MM.1S (cell line): ENCODE measurements around the gene TLK1.

Source experiments
- DNase-seq: peaks from one replicate; pipeline ENCODE4 v3.0.0-alpha.2; 2015
- H2AFZ ChIP-seq: fragments of 300-600 bp; sonication (generic); 2 replicates; pipeline ENCODE4 v1.6.0; 2016; ENCODE audit warnings: antibody characterized with exemption, low read length
- H3F3A ChIP-seq: fragments of 300-600 bp; sonication (generic); 2 replicates; pipeline ENCODE4 v1.6.1; 2016; ENCODE audit warnings: mild to moderate bottlenecking, antibody characterized with exemption, low read length, moderate library complexity, mixed read lengths; ENCODE audit not compliant: insufficient read depth
- H3K27ac ChIP-seq: fragments of 300-600 bp; sonication (generic); 2 replicates; pipeline ENCODE4 v1.5.1; 2016; ENCODE audit warnings: mild to moderate bottlenecking, low read length
- H3K27me3 ChIP-seq: fragments of 300-600 bp; sonication (generic); replicated peaks from 2 replicates; pipeline ENCODE4 v1.6.0; 2016; ENCODE audit warnings: low read length; ENCODE audit not compliant: insufficient read depth
- H3K36me3 ChIP-seq: fragments of 300-600 bp; sonication (generic); replicated peaks from 2 replicates; pipeline ENCODE4 v1.6.1; 2016; ENCODE audit warnings: mild to moderate bottlenecking, low read length, mixed read lengths; ENCODE audit not compliant: insufficient read depth
- H3K4me1 ChIP-seq: fragments of 300-600 bp; sonication (generic); 2 replicates; pipeline ENCODE4 v1.6.1; 2016; ENCODE audit warnings: low read length, mixed read lengths
- H3K4me2 ChIP-seq: fragments of 300-600 bp; sonication (generic); 2 replicates; pipeline ENCODE4 v1.6.0; 2016; ENCODE audit warnings: low read depth, low read length
- H3K4me3 ChIP-seq: fragments of 300-600 bp; sonication (generic); 2 replicates; pipeline ENCODE4 v1.5.1; 2016; ENCODE audit warnings: low read length, mixed read lengths
- H3K79me2 ChIP-seq: fragments of 300-600 bp; sonication (generic); 2 replicates; pipeline ENCODE4 v1.6.1; 2016; ENCODE audit warnings: mixed run types, low read length, mixed read lengths
- H3K9ac ChIP-seq: fragments of 300-600 bp; sonication (generic); 2 replicates; pipeline ENCODE4 v1.6.1; 2016; ENCODE audit warnings: low read length, mixed read lengths
- H3K9me2 ChIP-seq: fragments of 300-600 bp; sonication (generic); replicated peaks from 2 replicates; pipeline ENCODE4 v1.6.1; 2016; ENCODE audit warnings: mild to moderate bottlenecking, low read length, mixed read lengths; ENCODE audit not compliant: insufficient read depth
- H3K9me3 ChIP-seq: fragments of 300-600 bp; sonication (generic); replicated peaks from 2 replicates; pipeline ENCODE4 v1.6.1; 2016; ENCODE audit warnings: mild to moderate bottlenecking, low read length, mixed read lengths; ENCODE audit not compliant: insufficient read depth
- H4K20me1 ChIP-seq: fragments of 300-600 bp; sonication (generic); 2 replicates; pipeline ENCODE4 v1.6.1; 2016; ENCODE audit warnings: mild to moderate bottlenecking, low read length, moderate library complexity, mixed read lengths; ENCODE audit not compliant: insufficient read depth
- CTCF ChIP-seq: fragments of 300-600 bp; sonication (generic); IDR thresholded peaks from 2 replicates; pipeline ENCODE4 v1.5.1; 2016; ENCODE audit warnings: antibody characterized with exemption, low read length, mixed read lengths
- EZH2 ChIP-seq: fragments of 300-600 bp; sonication (generic); optimal IDR thresholded peaks from 2 replicates; pipeline ENCODE3; 2017; ENCODE audit warnings: low read depth, mild to moderate bottlenecking, antibody characterized with exemption, low read length, mixed read lengths
- EZH2phosphoT487 ChIP-seq: fragments of 300-600 bp; sonication (generic); IDR thresholded peaks from 2 replicates; pipeline ENCODE4 v1.6.1; 2018; ENCODE audit warnings: antibody characterized with exemption, low read length

TLK1 gene

GRCh38 chr2:170974304-170974993 lies 186.2 kb downstream of the TLK1 start:
- TF ChIP-seq CTCF (no peak), EZH2 (no peak), EZH2phosphoT487 (no peak)
- no peak overlapping the region; the same call in 1 of the 2 replicates for H3K9ac ChIP-seq
- H3F3A ChIP-seq, result peaks cover 6% of the 10 kb centered on the region; the same call in 1 of the 2 replicates
- H3K36me3 ChIP-seq, result no peaks in the 10 kb centered on the region
- H3K27ac ChIP-seq, result no peak overlapping the region
- H3K4me2 ChIP-seq, result peak overlapping the region; percentile 100
- H3K9me3 ChIP-seq, result no peaks in the 10 kb centered on the region
- H3K4me1 ChIP-seq, result no peaks in the 10 kb centered on the region
- no peaks in the 10 kb centered on the region for H3K27me3 ChIP-seq
- H2AFZ ChIP-seq, result peak overlapping the region; percentile 96
- peak; percentile 3 for DNase-seq
- H3K9me2 ChIP-seq, result no peaks in the 10 kb centered on the region
- no peaks in the 10 kb centered on the region for H4K20me1 ChIP-seq
- H3K79me2 ChIP-seq, result no peaks in the 10 kb centered on the region
- peak overlapping the region; percentile 84; the same call in 1 of the 2 replicates for H3K4me3 ChIP-seq

- Histone ChIP-seq H3K9me3 (no peaks in the 10 kb centered on the region), H2AFZ (peak overlapping the region; percentile 96), H3K4me1 (no peaks in the 10 kb centered on the region), H3F3A (peaks cover 6% of the 10 kb centered on the region; the same call in 1 of the 2 replicates), H3K79me2 (no peaks in the 10 kb centered on the region), H3K36me3 (no peaks in the 10 kb centered on the region), H4K20me1 (no peaks in the 10 kb centered on the region), H3K27ac (no peak overlapping the region), H3K27me3 (no peaks in the 10 kb centered on the region), H3K9ac (peak overlapping the region; percentile 65; the same call in 1 of the 2 replicates), H3K4me2 (peak overlapping the region; percentile 100), H3K4me3 (peak overlapping the region; percentile 84), H3K9me2 (no peaks in the 10 kb centered on the region)
- peak; percentile 75 for DNase-seq
- TF ChIP-seq CTCF (peak; percentile 70), EZH2phosphoT487 (no peak)
These were observed 187.0 kb downstream of the TLK1 start for GRCh38 chr2:170973492-170974303.

- H3K4me2 ChIP-seq, result peak overlapping the region; percentile 100
- no peaks in the 10 kb centered on the region for H3K9me2 ChIP-seq
- TF ChIP-seq EZH2 (no peak), CTCF (no peak), EZH2phosphoT487 (no peak)
- no peaks in the 10 kb centered on the region for H3K36me3 ChIP-seq
- peak overlapping the region; percentile 47; the same call in 1 of the 2 replicates for H3K9ac ChIP-seq
- no peaks in the 10 kb centered on the region for H4K20me1 ChIP-seq
- H3K9me3 ChIP-seq, result no peaks in the 10 kb centered on the region
- no peaks in the 10 kb centered on the region for H3K4me1 ChIP-seq
- no peaks in the 10 kb centered on the region for H3K79me2 ChIP-seq
- H3K27me3 ChIP-seq, result no peaks in the 10 kb centered on the region
- H3F3A ChIP-seq, result peaks cover 6% of the 10 kb centered on the region; the same call in 1 of the 2 replicates
- H3K27ac ChIP-seq, result no peak overlapping the region
- no peak for DNase-seq
- H3K4me3 ChIP-seq, result peak overlapping the region; percentile 49
- peak overlapping the region; percentile 54 for H2AFZ ChIP-seq
These were observed 187.5 kb downstream of the TLK1 start for GRCh38 chr2:170973225-170973491.
